Hepatocyte (in vitro differentiated cells): ENCODE data around the gene CALR.

ENCODE experiments used
- CTCF ChIP-seq: fragments of 200-600 bp; sonication (generic); IDR thresholded peaks from 2 replicates; pipeline ENCODE4 v1.5.1; 2016; ENCODE audit warnings: antibody characterized with exemption, mild to moderate bottlenecking; ENCODE audit not compliant: poor library complexity
- EZH2 ChIP-seq: fragments of 200-600 bp; sonication (generic); IDR thresholded peaks from 2 replicates; pipeline ENCODE4 v1.6.1; 2016; ENCODE audit warnings: antibody characterized with exemption, mild to moderate bottlenecking, borderline replicate concordance

- TF ChIP-seq CTCF (no peak), EZH2 (no peak)
Observed at GRCh38 chr19:12891553-12892021, 46.8 kb upstream of the CALR start.
